A549 (cell line): ENCODE measurements around the gene CACNG7. TPM values are rescaled to one million over a fixed set of nuclear protein-coding genes. Genes with fewer than 3 reads are reported as not detected.

Experiments
- ATAC-seq, 2 experiments: fragments of 200-7000 bp in 1 of 2; fragments of >200 bp in 1 of 2; cut with Nextera tagmentation in 1 of 2; cut with Tn5 transposase in 1 of 2; 3 replicates each; pipeline versions ENCODE4 v1.8.0 to v1.9.1; 2018 to 2020; ENCODE audit warnings: mild to moderate bottlenecking in 1 of 2, moderate library complexity in 1 of 2
- CTCF ChIA-PET: fragments of 300-600 bp; sonication (Branson Sonifier 250); formaldehyde crosslinking; extraction: SDS; loops from one replicate; lab custom pipeline; 2021; ENCODE audit warnings: antibody characterized with exemption, inconsistent platforms; lab: Yijun Ruan, JAX
- POLR2A ChIA-PET: fragments of 350-600 bp; formaldehyde crosslinking; extraction: SDS; loops from one replicate; lab custom pipeline; 2021; ENCODE audit warnings: antibody characterized with exemption, inconsistent platforms; lab: Yijun Ruan, JAX
- DNase-seq, 2 experiments: peaks; one replicate each; pipeline versions ENCODE4 v3.0.0 to v3.0.0-alpha.2; 2011 to 2016; ENCODE audit warnings: low read depth in 1 of 2, low spot score in 1 of 2
- FAIRE-seq: peaks from 2 replicates; lab custom pipeline; 2011; peaks lifted over from hg19 to GRCh38; lab: Jason Lieb, UNC
- H3K27ac ChIP-seq, 2 experiments: fragments of >200 bp; sonication (Bioruptor Twin); formaldehyde crosslinking; 3 replicates each; pipeline ENCODE4 v1.5.1; 2016 to 2017
- H3K4me1 ChIP-seq: fragments of >200 bp; sonication (Bioruptor Twin); formaldehyde crosslinking; 3 replicates; pipeline ENCODE4 v1.6.1; 2016
- H3K4me2 ChIP-seq: fragments of >200 bp; sonication (Bioruptor Twin); formaldehyde crosslinking; 3 replicates; pipeline ENCODE4 v1.6.1; 2016
- H3K4me3 ChIP-seq: fragments of >200 bp; sonication (Bioruptor Twin); formaldehyde crosslinking; 3 replicates; pipeline ENCODE4 v1.5.1; 2016
- H3K9me3 ChIP-seq: fragments of >200 bp; sonication (Bioruptor Twin); formaldehyde crosslinking; 3 replicates; pipeline ENCODE4 v1.6.1; 2016
- CBX2 ChIP-seq: fragments of 200-600 bp; sonication (generic); IDR thresholded peaks from 2 replicates; pipeline ENCODE4 v1.6.1; 2016; ENCODE audit warnings: low read depth, mild to moderate bottlenecking, borderline replicate concordance
- FOSB ChIP-seq: fragments of 250-450 bp; sonication (Bioruptor Pico); IDR thresholded peaks from 2 replicates; pipeline ENCODE4 v1.5.0; 2020; ENCODE audit warnings: mild to moderate bottlenecking, moderate library complexity
- FOSL2 ChIP-seq, 2 experiments: fragments of 450-650 bp in 1 of 2; fragments of >200 bp in 1 of 2; sonication (Bioruptor Twin) in 1 of 2; formaldehyde crosslinking; IDR thresholded peaks; 2 replicates each; pipeline versions ENCODE4 v1.5.0 to v1.6.1; 2016 to 2020; ENCODE audit warnings: mild to moderate bottlenecking in 1 of 2, moderate library complexity in 1 of 2
- GATA3 ChIP-seq: IDR thresholded peaks from 2 replicates; pipeline ENCODE4 v1.6.1; 2012; ENCODE audit warnings: borderline replicate concordance
- HOXB13 ChIP-seq: fragments of 250-450 bp; sonication (Bioruptor Pico); IDR thresholded peaks from 2 replicates; pipeline ENCODE4 v1.5.0; 2020; ENCODE audit warnings: low read depth, mild to moderate bottlenecking, moderate library complexity
- HOXB5 ChIP-seq: fragments of 250-450 bp; sonication (Bioruptor Pico); IDR thresholded peaks from 2 replicates; pipeline ENCODE4 v1.5.0; 2020; ENCODE audit warnings: mild to moderate bottlenecking, moderate library complexity
- KDM5A ChIP-seq: fragments of 200-600 bp; sonication (generic); IDR thresholded peaks from 2 replicates; pipeline ENCODE4 v1.6.1; 2016; ENCODE audit warnings: antibody characterized with exemption, mild to moderate bottlenecking
- MAFK ChIP-seq: fragments of 450-650 bp; IDR thresholded peaks from 2 replicates; pipeline ENCODE4 v1.6.1; 2014; ENCODE audit not compliant: partially characterized antibody
- MAZ ChIP-seq: fragments of 150-350 bp; IDR thresholded peaks from 2 replicates; pipeline ENCODE4 v1.6.1; 2014; ENCODE audit warnings: antibody characterized with exemption, low read depth, low read length, borderline replicate concordance
- MYC ChIP-seq: IDR thresholded peaks from 2 replicates; pipeline ENCODE4 v1.6.1; 2012; ENCODE audit warnings: mild to moderate bottlenecking, inconsistent platforms, low read length, improper control_type of control experiment, borderline replicate concordance
- NFE2L2 ChIP-seq: fragments of 150-350 bp; conservative IDR thresholded peaks from 2 replicates; pipeline ENCODE4 v1.6.1; 2014; ENCODE audit warnings: low read length
- RAD21 ChIP-seq, 2 experiments: fragments of >200 bp in 1 of 2; sonication (Bioruptor Twin) in 1 of 2; formaldehyde crosslinking in 1 of 2; IDR thresholded peaks in 1 of 2; conservative IDR thresholded peaks in 1 of 2; 2 replicates in 1 of 2; 3 replicates in 1 of 2; pipeline ENCODE4 v1.6.1; 2012 to 2018; ENCODE audit warnings: inconsistent platforms in 1 of 2
- SMC3 ChIP-seq: fragments of >200 bp; sonication (Bioruptor Twin); formaldehyde crosslinking; IDR thresholded peaks from 3 replicates; pipeline ENCODE4 v1.6.1; 2018; ENCODE audit warnings: inconsistent platforms
- SREBF2 ChIP-seq: fragments of 450-650 bp; IDR thresholded peaks from 2 replicates; pipeline ENCODE4 v1.6.1; 2014; ENCODE audit warnings: mild to moderate bottlenecking, moderate library complexity
- TP53 ChIP-seq: fragments of 250-450 bp; sonication (Bioruptor Pico); IDR thresholded peaks from 2 replicates; pipeline ENCODE4 v1.5.0; 2021; ENCODE audit warnings: mild to moderate bottlenecking, moderate library complexity
- ZFP36 ChIP-seq: fragments of 450-650 bp; IDR thresholded peaks from 2 replicates; pipeline ENCODE4 v1.6.1; 2014; ENCODE audit warnings: borderline replicate concordance; ENCODE audit not compliant: partially characterized antibody
- ZNF302 ChIP-seq: fragments of 250-450 bp; sonication (Bioruptor Pico); IDR thresholded peaks from 2 replicates; pipeline ENCODE4 v1.9.0; 2021; ENCODE audit warnings: inconsistent platforms, mild to moderate bottlenecking, moderate library complexity
- ZSCAN20 ChIP-seq: fragments of 250-450 bp; sonication (Bioruptor Pico); IDR thresholded peaks from 2 replicates; pipeline ENCODE4 v1.8.0; 2022; ENCODE audit warnings: mild to moderate bottlenecking, moderate library complexity
- WGBS: methylation state at CpG from one replicate; pipeline ENCODE4 v1.1.6; 2017; ENCODE audit errors: missing lambda C conversion rate; 5-methylcytosine and 5-hydroxymethylcytosine counted together
- polyA plus RNA-seq, 4 experiments: library from polyadenylated mRNA; depleted of rRNA in 3 of 4; stranded (reverse); fragments of >200 nt; fragmentation: RNase III in 1 of 4; extraction: RNeasy Plus Mini Kit Qiagen cat#74134 plus additional on column Dnase treatment in 1 of 4; gene quantifications; 2 replicates in 3 of 4; 3 replicates in 1 of 4; pipeline ENCODE4 v1.2.3, GENCODE V29; 2011 to 2017
- TF ChIP-seq, protein P1 (sequence below): fragments of >200 bp; sonication (Bioruptor Twin); formaldehyde crosslinking; IDR thresholded peaks from 3 replicates; pipeline ENCODE4 v1.5.1; 2016
- TF ChIP-seq, protein P2 (sequence below): fragments of 450-650 bp; IDR thresholded peaks from 2 replicates; pipeline ENCODE4 v1.6.1; 2014; ENCODE audit warnings: antibody characterized with exemption
- TF ChIP-seq, protein P3 (sequence below): IDR thresholded peaks from 2 replicates; pipeline ENCODE4 v1.6.1; 2012; ENCODE audit warnings: low read depth, borderline replicate concordance
- TF ChIP-seq, protein P4 (sequence below): fragments of 200-600 bp; sonication (generic); IDR thresholded peaks from 2 replicates; pipeline ENCODE4 v1.6.1; 2016; ENCODE audit warnings: antibody characterized with exemption, mild to moderate bottlenecking, moderate library complexity

CACNG7 gene
- polyA plus RNA-seq, 2 of the 4 experiments (the other 2 are of a cell fraction): 7.6 to 11.5 TPM

DNA sequence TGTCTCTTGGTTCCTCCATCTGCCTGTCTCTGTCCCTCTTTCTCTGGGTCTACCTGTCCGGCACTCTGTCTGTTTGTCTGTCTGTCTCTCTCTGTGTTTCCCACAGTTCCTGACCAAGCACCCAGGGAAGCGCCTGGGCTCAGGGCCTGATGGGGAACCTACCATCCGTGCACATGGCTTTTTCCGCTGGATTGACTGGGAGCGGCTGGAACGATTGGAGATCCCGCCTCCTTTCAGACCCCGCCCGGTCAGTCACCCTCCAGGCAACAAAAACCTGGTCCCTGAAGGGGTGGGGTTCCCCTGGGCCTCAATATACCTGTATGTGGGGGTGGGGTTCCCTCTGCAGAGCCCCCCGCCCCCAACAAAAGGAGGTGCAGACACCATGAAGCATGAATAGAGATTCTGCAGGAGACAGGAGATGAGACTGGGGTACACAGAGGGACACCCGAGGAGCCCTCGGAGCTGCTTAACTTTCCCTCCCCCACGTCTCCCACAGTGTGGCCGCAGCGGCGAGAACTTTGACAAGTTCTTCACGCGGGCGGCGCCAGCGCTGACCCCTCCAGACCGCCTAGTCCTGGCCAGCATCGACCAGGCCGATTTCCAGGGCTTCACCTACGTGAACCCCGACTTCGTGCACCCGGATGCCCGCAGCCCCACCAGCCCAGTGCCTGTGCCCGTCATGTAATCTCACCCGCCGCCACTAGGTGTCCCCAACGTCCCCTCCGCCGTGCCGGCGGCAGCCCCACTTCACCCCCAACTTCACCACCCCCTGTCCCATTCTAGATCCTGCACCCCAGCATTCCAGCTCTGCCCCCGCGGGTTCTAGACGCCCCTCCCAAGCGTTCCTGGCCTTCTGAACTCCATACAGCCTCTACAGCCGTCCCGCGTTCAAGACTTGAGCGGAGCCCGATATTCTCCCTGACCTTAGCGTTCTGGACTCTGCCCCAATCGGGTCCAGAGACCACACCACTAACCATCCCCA, 2.6 kb upstream of the CACNG7 start:
- DNase-seq: peak in 1 of 2 experiments; percentile 92
- WGBS: 18% methylated on average over 47 of the region's 48 CpGs
- peaks cover 42% of the 10 kb centered on the region for H3K4me1 ChIP-seq
- peak; percentile 57 to 65 for ATAC-seq
- TF ChIP-seq SMC3: peak; percentile 93
- no peak for TF ChIP-seq GATA3
- peak; percentile 85 to 91 for TF ChIP-seq RAD21 (conservative IDR thresholded peaks at IDR 0.05 in 1 of 2, IDR thresholded peaks at IDR 0.05 in 1 of 2)
- TF ChIP-seq, protein P1, sequence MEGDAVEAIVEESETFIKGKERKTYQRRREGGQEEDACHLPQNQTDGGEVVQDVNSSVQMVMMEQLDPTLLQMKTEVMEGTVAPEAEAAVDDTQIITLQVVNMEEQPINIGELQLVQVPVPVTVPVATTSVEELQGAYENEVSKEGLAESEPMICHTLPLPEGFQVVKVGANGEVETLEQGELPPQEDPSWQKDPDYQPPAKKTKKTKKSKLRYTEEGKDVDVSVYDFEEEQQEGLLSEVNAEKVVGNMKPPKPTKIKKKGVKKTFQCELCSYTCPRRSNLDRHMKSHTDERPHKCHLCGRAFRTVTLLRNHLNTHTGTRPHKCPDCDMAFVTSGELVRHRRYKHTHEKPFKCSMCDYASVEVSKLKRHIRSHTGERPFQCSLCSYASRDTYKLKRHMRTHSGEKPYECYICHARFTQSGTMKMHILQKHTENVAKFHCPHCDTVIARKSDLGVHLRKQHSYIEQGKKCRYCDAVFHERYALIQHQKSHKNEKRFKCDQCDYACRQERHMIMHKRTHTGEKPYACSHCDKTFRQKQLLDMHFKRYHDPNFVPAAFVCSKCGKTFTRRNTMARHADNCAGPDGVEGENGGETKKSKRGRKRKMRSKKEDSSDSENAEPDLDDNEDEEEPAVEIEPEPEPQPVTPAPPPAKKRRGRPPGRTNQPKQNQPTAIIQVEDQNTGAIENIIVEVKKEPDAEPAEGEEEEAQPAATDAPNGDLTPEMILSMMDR: peak; percentile 88
- H3K4me3 ChIP-seq: peak overlapping the region; percentile 19; the same call in 1 of the 3 replicates
- CTCF ChIA-PET: interaction anchor here (0.6 to 3.2 kb wide), 41 partner anchors 10 to 248 kb away, joined by 3 to 63 read pairs (median 5); partner anchors contain the start of gene OSCAR
- H3K4me2 ChIP-seq: peak overlapping the region; percentile 92
- H3K9me3 ChIP-seq: no peaks in the 10 kb centered on the region
- POLR2A ChIA-PET: interaction anchor here (2.0 kb wide), 1 partner anchor 74 kb away, joined by 8 read pairs; no protein-coding TSS in a partner anchor
- H3K27ac ChIP-seq: peak overlapping the region; percentile 9 to 82; a peak in 4 of 6 replicates
- no peak for FAIRE-seq

DNA sequence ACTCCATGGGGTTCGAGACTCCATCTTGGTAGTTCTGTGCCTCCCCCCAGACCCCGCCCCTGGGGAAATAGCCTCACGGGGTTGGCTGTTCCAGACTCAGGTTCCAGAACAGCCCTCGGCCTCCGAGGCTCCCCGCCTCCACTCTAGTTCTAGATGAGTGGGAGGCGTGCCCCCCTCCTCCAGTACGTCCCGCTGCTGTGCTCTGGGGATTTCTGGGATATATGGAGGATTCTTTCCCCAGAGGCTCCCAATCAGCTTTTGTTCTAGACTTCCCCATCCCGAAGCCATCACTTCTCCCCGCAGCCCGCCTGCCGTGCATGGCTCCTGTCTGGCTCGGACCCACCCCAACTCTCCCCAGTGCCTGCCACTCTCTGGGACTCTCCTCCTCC, 1.9 kb upstream of the CACNG7 start:
- peak overlapping the region; percentile 19; the same call in 1 of the 3 replicates for H3K4me3 ChIP-seq
- POLR2A ChIA-PET: interaction anchor here (2.0 kb wide), 1 partner anchor 73 kb away, joined by 8 read pairs; no protein-coding TSS in a partner anchor
- CTCF ChIA-PET: interaction anchor here (0.6 to 3.2 kb wide), 42 partner anchors 10 to 342 kb away, joined by 3 to 63 read pairs (median 5); partner anchors contain the start of genes OSCAR and PRKCG
- no peak for FAIRE-seq
- H3K9me3 ChIP-seq: no peaks in the 10 kb centered on the region
- TF ChIP-seq, protein P2, sequence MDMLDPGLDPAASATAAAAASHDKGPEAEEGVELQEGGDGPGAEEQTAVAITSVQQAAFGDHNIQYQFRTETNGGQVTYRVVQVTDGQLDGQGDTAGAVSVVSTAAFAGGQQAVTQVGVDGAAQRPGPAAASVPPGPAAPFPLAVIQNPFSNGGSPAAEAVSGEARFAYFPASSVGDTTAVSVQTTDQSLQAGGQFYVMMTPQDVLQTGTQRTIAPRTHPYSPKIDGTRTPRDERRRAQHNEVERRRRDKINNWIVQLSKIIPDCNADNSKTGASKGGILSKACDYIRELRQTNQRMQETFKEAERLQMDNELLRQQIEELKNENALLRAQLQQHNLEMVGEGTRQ: no peak
- TF ChIP-seq, protein P3, sequence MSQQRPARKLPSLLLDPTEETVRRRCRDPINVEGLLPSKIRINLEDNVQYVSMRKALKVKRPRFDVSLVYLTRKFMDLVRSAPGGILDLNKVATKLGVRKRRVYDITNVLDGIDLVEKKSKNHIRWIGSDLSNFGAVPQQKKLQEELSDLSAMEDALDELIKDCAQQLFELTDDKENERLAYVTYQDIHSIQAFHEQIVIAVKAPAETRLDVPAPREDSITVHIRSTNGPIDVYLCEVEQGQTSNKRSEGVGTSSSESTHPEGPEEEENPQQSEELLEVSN: no peak
- no peak for TF ChIP-seq HOXB13 (CRISPR knock-in tag)
- TF ChIP-seq MAZ: no peak
- no peak for TF ChIP-seq ZFP36
- TF ChIP-seq, protein P1: no peak
- TF ChIP-seq ZNF302 (CRISPR knock-in tag): no peak
- no peak for TF ChIP-seq KDM5A
- TF ChIP-seq MYC: no peak
- TF ChIP-seq FOSB: no peak
- TF ChIP-seq ZSCAN20: no peak
- TF ChIP-seq FOSL2 (IDR thresholded peaks at IDR 0.05): no peak
- no peak for TF ChIP-seq FOSL2 (CRISPR knock-in tag; IDR thresholded peaks at IDR 0.05)
- TF ChIP-seq TP53 (CRISPR knock-in tag): no peak
- no peak for TF ChIP-seq SREBF2
- TF ChIP-seq CBX2: no peak
- no peak for TF ChIP-seq NFE2L2
- TF ChIP-seq, protein P4, sequence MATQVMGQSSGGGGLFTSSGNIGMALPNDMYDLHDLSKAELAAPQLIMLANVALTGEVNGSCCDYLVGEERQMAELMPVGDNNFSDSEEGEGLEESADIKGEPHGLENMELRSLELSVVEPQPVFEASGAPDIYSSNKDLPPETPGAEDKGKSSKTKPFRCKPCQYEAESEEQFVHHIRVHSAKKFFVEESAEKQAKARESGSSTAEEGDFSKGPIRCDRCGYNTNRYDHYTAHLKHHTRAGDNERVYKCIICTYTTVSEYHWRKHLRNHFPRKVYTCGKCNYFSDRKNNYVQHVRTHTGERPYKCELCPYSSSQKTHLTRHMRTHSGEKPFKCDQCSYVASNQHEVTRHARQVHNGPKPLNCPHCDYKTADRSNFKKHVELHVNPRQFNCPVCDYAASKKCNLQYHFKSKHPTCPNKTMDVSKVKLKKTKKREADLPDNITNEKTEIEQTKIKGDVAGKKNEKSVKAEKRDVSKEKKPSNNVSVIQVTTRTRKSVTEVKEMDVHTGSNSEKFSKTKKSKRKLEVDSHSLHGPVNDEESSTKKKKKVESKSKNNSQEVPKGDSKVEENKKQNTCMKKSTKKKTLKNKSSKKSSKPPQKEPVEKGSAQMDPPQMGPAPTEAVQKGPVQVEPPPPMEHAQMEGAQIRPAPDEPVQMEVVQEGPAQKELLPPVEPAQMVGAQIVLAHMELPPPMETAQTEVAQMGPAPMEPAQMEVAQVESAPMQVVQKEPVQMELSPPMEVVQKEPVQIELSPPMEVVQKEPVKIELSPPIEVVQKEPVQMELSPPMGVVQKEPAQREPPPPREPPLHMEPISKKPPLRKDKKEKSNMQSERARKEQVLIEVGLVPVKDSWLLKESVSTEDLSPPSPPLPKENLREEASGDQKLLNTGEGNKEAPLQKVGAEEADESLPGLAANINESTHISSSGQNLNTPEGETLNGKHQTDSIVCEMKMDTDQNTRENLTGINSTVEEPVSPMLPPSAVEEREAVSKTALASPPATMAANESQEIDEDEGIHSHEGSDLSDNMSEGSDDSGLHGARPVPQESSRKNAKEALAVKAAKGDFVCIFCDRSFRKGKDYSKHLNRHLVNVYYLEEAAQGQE: no peak
- TF ChIP-seq HOXB5: no peak
- no peak for TF ChIP-seq GATA3
- TF ChIP-seq MAFK: no peak
- TF ChIP-seq, all 56 proteins: peak for 0
- DNase-seq (no peak), ATAC-seq (peak in 1 of 2 experiments; percentile 14; a peak in 3 of 6 replicates)
- H3K4me1 ChIP-seq: peaks cover 42% of the 10 kb centered on the region
- H3K27ac ChIP-seq: peak overlapping the region; percentile 9 to 82; a peak in 4 of 6 replicates
- peak overlapping the region; percentile 92 for H3K4me2 ChIP-seq
- WGBS: 60% methylated on average over 14 of the region's 14 CpGs
